Epithelial cell of proximal tubule (primary cell): ENCODE measurements around the gene LRRC26. TPM values are rescaled to one million over a fixed set of nuclear protein-coding genes. Genes with fewer than 3 reads are reported as not detected.

ENCODE experiments used
- DNase-seq: peaks from one replicate; pipeline ENCODE4 v3.0.0-alpha.2; 2011; ENCODE audit warnings: low read depth
- H3K4me3 ChIP-seq: 2 replicates; pipeline ENCODE4 v1.5.1; 2011; ENCODE audit warnings: low read depth, mild to moderate bottlenecking, low read length
- total RNA-seq: library from RNA; depleted of rRNA; stranded (reverse); fragments of >200 nt; gene quantifications from 2 replicates; pipeline ENCODE4 v1.2.3, GENCODE V29; 2015
- TF ChIP-seq, protein P1 (sequence below): conservative IDR thresholded peaks from 2 replicates; pipeline ENCODE4 v1.5.1; 2012; ENCODE audit warnings: low read depth, mild to moderate bottlenecking, low read length

Gene LRRC26
- total RNA-seq, 1 donor from 2014 or later: not detected

DNA sequence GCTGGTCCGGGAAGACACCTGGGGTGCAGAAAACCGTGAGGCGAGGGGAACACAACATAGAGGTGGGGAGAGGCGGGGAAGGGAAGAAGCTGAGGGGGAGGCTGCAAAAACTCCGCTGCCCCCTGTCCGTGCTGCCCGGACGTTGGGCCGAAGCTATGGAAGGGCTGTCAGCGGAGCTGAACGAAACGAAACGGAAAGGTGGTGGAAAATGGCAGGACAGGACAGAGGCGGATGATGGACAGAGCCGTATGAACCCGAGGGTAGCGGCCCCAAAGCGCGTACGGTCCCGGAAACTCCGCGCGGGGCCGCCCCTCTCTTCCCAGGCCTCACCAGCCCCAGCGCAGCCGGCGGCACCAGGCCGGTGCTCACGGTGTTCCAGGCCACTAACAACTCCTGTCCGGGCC lies 18.2 kb upstream of the LRRC26 start:
- H3K4me3 ChIP-seq: peak overlapping the region; percentile 97
- TF ChIP-seq, protein P1, sequence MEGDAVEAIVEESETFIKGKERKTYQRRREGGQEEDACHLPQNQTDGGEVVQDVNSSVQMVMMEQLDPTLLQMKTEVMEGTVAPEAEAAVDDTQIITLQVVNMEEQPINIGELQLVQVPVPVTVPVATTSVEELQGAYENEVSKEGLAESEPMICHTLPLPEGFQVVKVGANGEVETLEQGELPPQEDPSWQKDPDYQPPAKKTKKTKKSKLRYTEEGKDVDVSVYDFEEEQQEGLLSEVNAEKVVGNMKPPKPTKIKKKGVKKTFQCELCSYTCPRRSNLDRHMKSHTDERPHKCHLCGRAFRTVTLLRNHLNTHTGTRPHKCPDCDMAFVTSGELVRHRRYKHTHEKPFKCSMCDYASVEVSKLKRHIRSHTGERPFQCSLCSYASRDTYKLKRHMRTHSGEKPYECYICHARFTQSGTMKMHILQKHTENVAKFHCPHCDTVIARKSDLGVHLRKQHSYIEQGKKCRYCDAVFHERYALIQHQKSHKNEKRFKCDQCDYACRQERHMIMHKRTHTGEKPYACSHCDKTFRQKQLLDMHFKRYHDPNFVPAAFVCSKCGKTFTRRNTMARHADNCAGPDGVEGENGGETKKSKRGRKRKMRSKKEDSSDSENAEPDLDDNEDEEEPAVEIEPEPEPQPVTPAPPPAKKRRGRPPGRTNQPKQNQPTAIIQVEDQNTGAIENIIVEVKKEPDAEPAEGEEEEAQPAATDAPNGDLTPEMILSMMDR: no peak
- no peak for DNase-seq

DNA sequence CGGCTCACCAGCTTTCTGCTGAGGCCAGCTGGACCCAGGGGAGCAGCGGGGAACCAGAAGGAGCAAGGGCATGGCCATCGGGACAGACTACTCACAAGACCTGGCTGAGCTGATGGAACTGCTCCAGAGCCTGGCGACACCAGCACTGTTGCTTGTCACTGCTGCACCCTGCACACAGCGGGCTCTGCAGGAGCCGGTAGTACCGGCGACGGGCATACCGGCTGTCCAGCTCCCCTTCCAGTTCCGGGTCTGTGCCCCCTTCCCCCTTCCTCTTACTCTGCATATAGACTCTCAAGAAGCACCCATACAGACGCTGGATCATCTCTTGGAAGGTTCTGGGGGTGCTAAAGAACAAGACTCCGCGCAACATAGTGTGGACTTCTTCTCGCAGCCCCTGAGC lies 17.5 kb upstream of the LRRC26 start:
- H3K4me3 ChIP-seq: peak overlapping the region; percentile 97
- DNase-seq: no peak
- TF ChIP-seq, protein P1: no peak

DNA sequence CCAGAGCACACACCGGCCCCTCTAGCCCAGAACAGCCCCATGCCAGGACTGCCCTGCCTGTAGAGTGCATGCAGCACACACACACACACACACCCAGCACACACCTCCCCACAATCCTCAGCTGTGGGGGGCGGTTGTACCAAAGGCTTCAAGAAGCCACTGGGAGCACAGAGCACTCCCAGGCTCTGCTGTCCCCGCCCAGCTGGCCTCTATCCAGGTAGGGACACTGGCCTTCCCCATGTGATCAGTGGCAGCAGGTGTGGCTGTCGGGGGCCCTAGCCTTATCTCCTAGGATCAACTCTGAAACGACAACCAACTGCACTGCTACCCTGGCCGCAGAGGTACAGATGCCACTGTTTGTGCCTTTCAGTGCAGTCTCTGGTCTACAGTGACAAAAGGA lies 16.5 kb upstream of the LRRC26 start:
- H3K4me3 ChIP-seq: no peak overlapping the region
- DNase-seq: no peak
- TF ChIP-seq, protein P1: no peak

DNA sequence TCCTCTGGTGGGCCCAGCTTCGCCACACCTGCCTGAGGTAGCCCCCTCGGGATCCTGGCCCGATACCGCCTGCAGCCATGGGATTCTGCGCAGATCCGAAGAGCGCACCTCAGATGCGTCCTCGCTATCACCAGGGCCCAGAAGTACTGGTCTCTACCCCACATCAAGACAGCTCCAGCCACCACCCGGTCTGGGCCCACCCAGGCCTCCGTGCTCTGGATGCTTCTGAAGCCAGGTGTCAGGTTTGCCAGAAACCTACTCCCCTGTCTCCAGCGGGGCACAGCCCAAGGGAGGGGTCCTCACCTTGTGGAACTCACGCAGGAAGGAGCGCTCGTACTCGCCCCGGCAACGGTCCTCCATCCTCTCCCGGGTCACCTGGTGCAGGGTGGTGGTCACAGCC lies 16.1 kb upstream of the LRRC26 start:
- no peak for DNase-seq
- no peak overlapping the region for H3K4me3 ChIP-seq
- TF ChIP-seq, protein P1: no peak

DNA sequence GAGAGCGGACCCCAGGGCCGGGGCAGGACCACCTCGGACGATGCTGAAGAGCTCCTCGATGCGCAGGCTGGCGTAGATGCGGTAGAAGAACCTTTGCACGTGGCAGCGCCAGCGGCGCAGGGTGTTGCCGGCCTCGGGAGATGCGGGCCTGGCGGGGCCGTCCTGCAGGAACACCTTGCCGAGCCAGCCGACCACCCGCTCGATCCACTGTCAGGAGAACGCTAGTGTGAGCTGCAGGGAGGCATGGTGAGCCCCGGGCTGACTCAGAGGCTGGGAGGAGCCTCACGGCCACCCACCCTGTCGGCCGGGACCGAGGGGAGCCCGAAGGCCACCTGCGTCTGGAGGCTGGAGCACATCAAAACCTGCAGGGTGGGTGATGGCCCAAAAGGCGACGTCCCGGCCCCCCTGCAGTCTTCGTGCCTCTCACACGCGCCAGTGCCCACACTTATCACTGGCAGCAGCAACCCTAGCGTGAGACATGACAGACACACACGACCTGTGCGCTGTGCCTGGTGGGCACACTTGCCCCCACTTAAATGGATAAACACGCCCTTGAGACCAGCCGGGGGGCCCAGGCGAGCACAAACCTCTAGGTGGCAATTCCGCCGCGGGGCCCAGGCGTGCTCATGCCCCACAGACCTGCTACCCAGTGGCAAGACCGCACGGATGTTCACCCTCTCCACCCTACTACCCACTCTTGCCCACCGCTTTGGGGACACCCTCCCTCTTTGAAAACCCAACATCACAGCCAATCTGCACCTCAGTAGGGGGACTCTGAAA lies 15.2 kb upstream of the LRRC26 start:
- no peak overlapping the region for H3K4me3 ChIP-seq
- TF ChIP-seq, protein P1: no peak
- no peak for DNase-seq

DNA sequence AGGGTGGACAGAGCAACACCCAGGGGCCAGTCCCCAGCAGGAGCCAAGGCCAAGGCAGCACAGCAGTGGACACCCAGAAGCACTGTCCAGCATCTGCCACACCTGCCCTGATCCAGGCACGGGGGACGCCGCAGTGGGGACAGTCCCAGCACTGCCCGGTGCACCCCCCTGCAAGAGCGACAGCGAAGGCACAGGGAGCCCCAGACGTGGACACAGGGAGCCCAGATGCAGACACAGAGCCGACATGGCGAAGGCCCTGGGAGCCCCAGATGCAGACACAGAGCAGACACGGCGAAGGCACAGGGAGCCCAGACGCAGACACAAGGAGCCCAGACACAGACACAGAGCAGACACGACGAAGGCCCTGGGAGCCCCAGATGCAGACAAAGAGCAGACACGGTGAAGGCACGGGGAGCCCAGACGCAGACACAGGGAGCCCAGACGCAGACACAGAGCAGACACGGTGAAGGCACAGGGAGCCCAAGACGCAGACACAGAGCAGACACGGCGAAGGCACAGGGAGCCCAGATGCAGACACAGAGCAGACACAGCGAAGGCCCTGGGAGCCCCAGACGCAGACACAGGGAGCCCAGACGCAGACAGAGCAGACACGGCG lies 14.2 kb upstream of the LRRC26 start:
- no peak for DNase-seq
- H3K4me3 ChIP-seq: no peak overlapping the region
- TF ChIP-seq, protein P1: no peak
